ENCODE data around the gene WDR64.
"Not testable (repeated sequence)": the region's sequence is repeated elsewhere in the genome, so short reads cannot be mapped to it uniquely, and the experiment has no call there.

The WDR64 gene

DNA sequence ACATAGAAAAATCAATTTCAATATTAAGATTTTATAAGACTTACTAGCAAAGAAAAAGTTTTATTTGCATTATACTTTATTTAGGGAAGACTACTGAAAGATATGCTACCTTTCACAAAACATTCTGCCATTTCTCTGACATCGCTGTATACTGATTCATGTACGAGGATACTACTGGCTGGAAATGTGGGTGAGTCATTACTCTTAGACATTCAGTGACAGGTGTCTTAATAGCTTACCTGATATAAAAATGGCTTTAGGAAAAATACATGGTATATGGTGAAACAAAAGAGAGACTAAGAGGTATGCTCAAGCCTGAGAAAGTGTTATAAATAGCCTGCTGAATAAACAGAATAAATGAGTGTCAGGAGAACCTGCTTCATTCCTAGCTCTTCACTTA, 122.9 kb downstream of the WDR64 start:
- in situ Hi-C loops (cut with MboI; ENCODE audit: low sequenced_read_pairs): no loop called here

- in situ Hi-C loops (cut with MboI; ENCODE audit: low sequenced_read_pairs): no loop called here
These were observed 124.8 kb downstream of the WDR64 start for GRCh38 chr1:241776911-241777310.

GRCh38 chr1:241778117-241778516, 126.0 kb downstream of the WDR64 start:
- in situ Hi-C loops (cut with MboI; ENCODE audit: low sequenced_read_pairs): no loop called here

GRCh38 chr1:241779897-241780296, 127.8 kb downstream of the WDR64 start:
- in situ Hi-C loops (cut with MboI; ENCODE audit: low sequenced_read_pairs): no loop called here

DNA sequence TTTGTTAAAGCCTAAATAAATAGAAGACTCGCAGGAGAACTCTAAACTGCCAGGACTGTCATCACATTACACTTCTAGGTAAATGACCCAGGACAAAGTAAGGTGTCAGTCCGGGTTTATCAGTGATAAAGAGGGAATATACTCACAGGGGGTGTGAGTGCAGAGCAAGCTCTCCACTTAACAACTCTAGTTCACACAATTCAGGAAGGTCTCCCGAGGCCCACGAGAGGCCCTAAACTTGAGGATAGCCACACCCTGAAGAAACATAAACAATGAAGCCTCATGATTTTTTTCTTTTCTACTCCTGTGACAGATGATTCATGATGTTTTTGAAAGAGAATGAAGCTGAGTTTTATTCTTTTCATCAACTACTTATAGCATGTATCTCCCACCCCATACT, 130.3 kb downstream of the WDR64 start:
- in situ Hi-C loops (cut with MboI; ENCODE audit: low sequenced_read_pairs): no loop called here

DNA sequence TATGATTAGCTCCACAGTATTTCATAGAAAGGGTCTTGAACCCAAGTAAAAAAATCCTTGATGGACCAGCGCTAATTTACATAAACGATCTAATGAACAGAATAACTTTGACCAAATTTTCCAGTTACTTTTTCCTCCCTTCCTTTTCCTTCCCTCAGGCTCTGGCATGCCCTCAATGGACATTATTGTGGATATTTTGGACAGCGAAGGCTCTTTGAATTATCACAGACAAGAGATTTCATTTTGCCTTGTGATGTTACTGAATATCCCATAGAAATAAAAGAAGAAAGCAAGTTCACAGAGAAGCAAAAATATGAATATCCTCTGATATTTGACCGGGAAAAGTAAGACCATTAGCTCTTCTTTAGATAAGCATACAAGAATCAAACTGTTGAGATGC, 135.6 kb downstream of the WDR64 start:
- in situ Hi-C loops (cut with MboI; ENCODE audit: low sequenced_read_pairs): no loop called here

DNA sequence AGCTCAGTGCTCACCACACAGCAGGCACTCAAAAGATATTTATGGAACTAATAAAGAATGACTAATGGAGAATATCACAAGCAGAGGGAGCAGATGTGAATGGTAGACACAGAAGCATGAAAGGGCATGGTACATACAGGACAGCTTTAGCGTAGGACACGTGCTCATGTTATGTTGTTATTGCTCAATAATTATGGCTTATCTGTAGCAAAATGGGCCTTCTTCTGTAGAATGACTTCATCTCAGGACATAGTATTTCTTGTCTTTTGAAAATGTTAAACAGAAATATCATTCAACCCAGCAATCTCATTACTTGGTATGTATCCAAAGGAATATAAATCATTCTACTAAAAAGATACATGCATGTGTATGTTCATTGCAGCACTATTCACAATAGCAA, 137.0 kb downstream of the WDR64 start:
- in situ Hi-C loops (cut with MboI; ENCODE audit: low sequenced_read_pairs): no loop called here

DNA sequence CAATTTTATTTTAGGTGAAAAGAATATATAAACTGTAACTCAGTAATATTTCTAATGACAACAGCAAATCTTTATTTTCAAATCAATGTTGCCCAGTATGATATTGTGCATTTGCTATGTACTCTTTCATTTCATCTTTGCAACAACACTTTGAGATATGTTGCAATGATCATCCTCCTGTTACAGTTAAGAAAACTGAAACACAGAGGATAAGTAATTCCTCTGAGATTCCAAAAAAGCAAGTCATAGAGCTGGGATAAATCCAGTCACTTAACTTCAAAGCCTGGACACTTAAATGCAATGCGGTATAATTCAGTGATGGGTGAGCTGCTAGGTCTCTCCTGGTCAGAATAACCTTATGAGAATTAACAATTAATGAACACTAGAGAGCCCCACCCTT, 147.3 kb downstream of the WDR64 start:
- in situ Hi-C loops (cut with MboI; ENCODE audit: low sequenced_read_pairs): no loop called here

GRCh38 chr1:241800640-241801039, 148.6 kb downstream of the WDR64 start:
- in situ Hi-C loops (cut with MboI; ENCODE audit: low sequenced_read_pairs): no loop called here

- in situ Hi-C loops (cut with MboI; ENCODE audit: low sequenced_read_pairs): no loop called here
These were observed 150.8 kb downstream of the WDR64 start for GRCh38 chr1:241802863-241803262.

DNA sequence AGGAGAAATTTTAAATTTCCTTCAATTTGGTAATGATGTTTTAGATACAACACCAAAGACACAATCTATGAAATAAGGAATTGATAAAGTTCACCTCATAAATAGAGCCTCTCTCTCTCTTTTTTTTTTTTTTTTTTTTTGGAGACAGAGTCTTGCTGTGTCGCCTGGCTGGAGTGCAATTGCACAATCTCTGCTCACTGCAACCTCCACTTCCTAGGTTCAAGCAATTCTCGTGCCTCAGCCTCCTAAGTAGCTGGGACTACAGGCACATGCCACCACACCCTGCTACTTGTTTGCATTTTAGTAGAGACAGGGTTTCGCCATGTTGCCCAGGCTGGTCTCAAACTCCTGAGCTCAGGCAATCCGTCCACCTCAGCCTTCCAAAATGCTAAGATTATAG, 152.6 kb downstream of the WDR64 start:
- in situ Hi-C loops (cut with MboI; ENCODE audit: low sequenced_read_pairs): not testable (repeated sequence)

GRCh38 chr1:241808265-241808664, 156.2 kb downstream of the WDR64 start:
- in situ Hi-C loops (cut with MboI; ENCODE audit: low sequenced_read_pairs): no loop called here

GRCh38 chr1:241810769-241811405, 158.8 kb downstream of the WDR64 start:
- in situ Hi-C loops (cut with MboI; ENCODE audit: low sequenced_read_pairs): no loop called here

GRCh38 chr1:241813768-241814320, 161.8 kb downstream of the WDR64 start:
- in situ Hi-C loops (cut with MboI; ENCODE audit: low sequenced_read_pairs): no loop called here

GRCh38 chr1:241816008-241816407, 163.9 kb downstream of the WDR64 start:
- in situ Hi-C loops (cut with MboI; ENCODE audit: low sequenced_read_pairs): no loop called here

GRCh38 chr1:241817331-241817792, 165.3 kb downstream of the WDR64 start:
- in situ Hi-C loops (cut with MboI; ENCODE audit: low sequenced_read_pairs): no loop called here

GRCh38 chr1:241817956-241818612, 166.0 kb downstream of the WDR64 start:
- in situ Hi-C loops (cut with MboI; ENCODE audit: low sequenced_read_pairs): no loop called here

GRCh38 chr1:241819340-241819866, 167.3 kb downstream of the WDR64 start:
- in situ Hi-C loops (cut with MboI; ENCODE audit: low sequenced_read_pairs): no loop called here

DNA sequence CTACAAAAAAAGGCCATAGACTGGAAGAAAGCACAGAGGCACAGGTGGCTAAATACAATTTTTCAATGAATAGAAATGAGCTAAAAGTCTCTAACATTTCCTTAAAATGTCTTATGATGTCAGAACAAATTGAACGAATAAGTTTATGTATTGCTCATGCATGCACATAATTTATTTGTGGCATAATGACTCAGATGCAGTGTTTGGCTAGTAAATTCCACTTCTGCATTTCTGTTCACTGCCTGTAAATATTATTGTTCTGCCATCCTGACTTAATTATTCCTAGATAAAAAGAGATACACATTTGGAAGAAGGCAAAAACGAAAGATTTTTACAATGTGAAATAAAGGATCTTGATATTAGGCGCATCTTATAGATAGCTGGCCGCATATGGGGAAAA, 169.3 kb downstream of the WDR64 start:
- in situ Hi-C loops (cut with MboI; ENCODE audit: low sequenced_read_pairs): no loop called here

DNA sequence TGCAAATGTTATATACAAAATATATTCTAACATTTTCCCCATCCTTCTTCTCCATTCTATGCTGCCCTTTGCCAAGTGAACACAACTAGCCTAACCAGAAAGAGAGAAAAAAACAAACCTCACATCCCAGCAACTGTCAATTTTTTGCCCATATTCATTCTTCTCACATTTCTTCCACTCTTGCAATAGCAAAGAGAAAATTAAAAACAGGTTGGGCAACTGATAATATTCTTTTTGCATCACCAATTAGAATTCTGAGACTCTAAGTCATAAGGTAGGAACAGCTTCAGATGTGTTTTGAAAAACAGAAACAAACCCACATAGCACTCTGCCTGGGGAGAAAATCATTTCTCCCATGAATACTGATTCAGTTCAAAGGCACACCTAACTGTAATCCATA, 170.8 kb downstream of the WDR64 start:
- in situ Hi-C loops (cut with MboI; ENCODE audit: low sequenced_read_pairs): no loop called here

DNA sequence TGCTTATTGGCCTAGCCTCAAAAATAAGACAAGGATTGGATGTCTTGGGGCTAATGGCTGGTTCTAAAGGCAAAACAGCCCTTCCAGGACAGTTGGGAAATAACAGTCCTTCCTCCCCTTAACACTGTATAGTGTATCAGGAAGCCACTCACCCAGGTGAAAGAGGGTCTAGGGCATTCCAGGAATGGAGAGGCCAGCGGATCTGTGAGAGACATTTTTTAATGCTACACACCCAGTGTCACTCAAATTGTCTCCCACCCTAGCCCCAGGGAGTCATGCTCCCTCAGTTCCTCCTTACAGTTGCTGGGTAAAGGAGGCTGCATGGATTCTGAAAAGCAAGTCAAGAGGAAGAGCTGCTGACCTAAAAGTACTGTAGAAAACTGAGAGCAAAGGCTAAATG, 171.8 kb downstream of the WDR64 start:
- in situ Hi-C loops (cut with MboI; ENCODE audit: low sequenced_read_pairs): no loop called here

- in situ Hi-C loops (cut with MboI; ENCODE audit: low sequenced_read_pairs): loop anchor here (25.0 kb wide), 1 partner anchor 188 kb away; the partner anchor contains the start of genes CHML and OPN3
These were observed 173.5 kb downstream of the WDR64 start for GRCh38 chr1:241825581-241825980.

Data from hTERT RPE-1 (cell line).